ENCODE data around the gene ONECUT2. TPM values are rescaled to one million over a fixed set of nuclear protein-coding genes. Genes with fewer than 3 reads are reported as not detected.

ONECUT2 gene
- total RNA-seq, 1 experiment from 2014 or later = 1.2 TPM

- Histone ChIP-seq H3K27me3 (replicated peaks; ENCODE audit: insufficient read depth, low read depth, low read length, poor library complexity) (no peaks in the 10 kb centered on the region), H3K4me3 (ENCODE audit: low read depth, low read length, poor library complexity, severe bottlenecking) (no peak overlapping the region), H3K27ac (ENCODE audit: low read depth, low read length, poor library complexity, severe bottlenecking) (no peak overlapping the region), H3K36me3 (ENCODE audit: insufficient read depth, low read length, poor library complexity, severe bottlenecking) (no peaks in the 10 kb centered on the region), H3K9me3 (ENCODE audit: low read depth, low read length, poor library complexity, severe bottlenecking) (no peaks in the 10 kb centered on the region), H3K4me1 (ENCODE audit: insufficient read depth, low read length, poor library complexity, severe bottlenecking) (no peaks in the 10 kb centered on the region)
- CTCF ChIA-PET = no interaction called here
- no peak for DNase-seq (ENCODE audit: low spot score)
- BruUV-seq (replicated peaks) = no TSS peak
- POLR2A ChIA-PET (ENCODE audit: low non-redundant PET) = no interaction called here
- intact Hi-C loops (cut with micrococcal nuclease; ENCODE audit: unreplicated experiment) = no loop called here
- TF ChIP-seq EZH2 (IDR thresholded peaks at IDR 0.05; ENCODE audit: borderline replicate concordance, low read depth, low read length, poor library complexity, severe bottlenecking) (no peak), CTCF (conservative IDR thresholded peaks at IDR 0.05; ENCODE audit: low read depth, low read length) (no peak)
Observed at GRCh38 chr18:57533006-57533867, 98.1 kb downstream of the ONECUT2 start.

GRCh38 chr18:57533868-57534510, 98.8 kb downstream of the ONECUT2 start:
- H3K27me3 ChIP-seq (replicated peaks; ENCODE audit: insufficient read depth, low read depth, low read length, poor library complexity) = no peaks in the 10 kb centered on the region
- no peak for DNase-seq (ENCODE audit: low spot score)
- H3K4me1 ChIP-seq (ENCODE audit: insufficient read depth, low read length, poor library complexity, severe bottlenecking) = no peaks in the 10 kb centered on the region
- ChIA-PET POLR2A (ENCODE audit: low non-redundant PET) (no interaction called here), CTCF (no interaction called here)
- TF ChIP-seq CTCF (conservative IDR thresholded peaks at IDR 0.05; ENCODE audit: low read depth, low read length) (no peak), EZH2 (IDR thresholded peaks at IDR 0.05; ENCODE audit: borderline replicate concordance, low read depth, low read length, poor library complexity, severe bottlenecking) (no peak)
- H3K9me3 ChIP-seq (ENCODE audit: low read depth, low read length, poor library complexity, severe bottlenecking) = no peaks in the 10 kb centered on the region
- H3K4me3 ChIP-seq (ENCODE audit: low read depth, low read length, poor library complexity, severe bottlenecking) = no peak overlapping the region
- H3K27ac ChIP-seq (ENCODE audit: low read depth, low read length, poor library complexity, severe bottlenecking) = no peak overlapping the region
- intact Hi-C loops (cut with micrococcal nuclease; ENCODE audit: unreplicated experiment) = no loop called here
- no TSS peak for BruUV-seq (replicated peaks)
- no peaks in the 10 kb centered on the region for H3K36me3 ChIP-seq (ENCODE audit: insufficient read depth, low read length, poor library complexity, severe bottlenecking)

GRCh38 chr18:57534511-57534909, 99.3 kb downstream of the ONECUT2 start:
- Histone ChIP-seq H3K4me1 (ENCODE audit: insufficient read depth, low read length, poor library complexity, severe bottlenecking) (no peaks in the 10 kb centered on the region), H3K4me3 (ENCODE audit: low read depth, low read length, poor library complexity, severe bottlenecking) (no peak overlapping the region), H3K36me3 (ENCODE audit: insufficient read depth, low read length, poor library complexity, severe bottlenecking) (no peaks in the 10 kb centered on the region), H3K27me3 (replicated peaks; ENCODE audit: insufficient read depth, low read depth, low read length, poor library complexity) (no peaks in the 10 kb centered on the region), H3K27ac (ENCODE audit: low read depth, low read length, poor library complexity, severe bottlenecking) (no peak overlapping the region), H3K9me3 (ENCODE audit: low read depth, low read length, poor library complexity, severe bottlenecking) (no peaks in the 10 kb centered on the region)
- no TSS peak for BruUV-seq (replicated peaks)
- ChIA-PET CTCF (no interaction called here), POLR2A (ENCODE audit: low non-redundant PET) (no interaction called here)
- TF ChIP-seq CTCF (conservative IDR thresholded peaks at IDR 0.05; ENCODE audit: low read depth, low read length) (no peak), EZH2 (IDR thresholded peaks at IDR 0.05; ENCODE audit: borderline replicate concordance, low read depth, low read length, poor library complexity, severe bottlenecking) (no peak)
- no peak for DNase-seq (ENCODE audit: low spot score)
- intact Hi-C loops (cut with micrococcal nuclease; ENCODE audit: unreplicated experiment) = no loop called here
